Endometrium (tissue), 2 donors: Measurements from ENCODE around the gene AFG1L.
"Not testable (repeated sequence)": the region's sequence is repeated elsewhere in the genome, so short reads cannot be mapped to it uniquely, and the experiment has no call there.

Source experiments
- FAIRE-seq: peaks from 2 replicates; lab custom pipeline; 2012; peaks lifted over from hg19 to GRCh38; lab: Jason Lieb, UNC
- donor health status: control.
- donor health status: control.

AFG1L gene

DNA sequence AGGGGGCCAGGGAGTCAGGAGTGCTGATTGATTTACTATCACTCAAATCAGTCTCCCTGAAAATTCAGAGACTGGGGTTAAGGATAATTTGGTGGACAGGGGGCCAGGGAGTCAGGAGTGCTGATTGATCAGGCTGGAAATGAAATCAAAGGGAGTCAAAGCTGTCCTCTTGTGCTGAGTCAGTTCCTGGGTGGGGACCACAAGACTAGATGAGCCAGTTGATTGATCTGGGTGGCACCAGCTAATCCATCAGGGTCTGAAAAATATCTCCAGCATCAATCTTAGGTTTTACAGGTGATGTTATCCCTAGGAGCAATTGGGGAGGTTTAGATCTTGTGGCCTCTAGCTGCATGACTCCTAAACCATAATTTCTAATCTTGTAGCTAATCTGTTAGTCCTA is 6.1 kb upstream of the AFG1L start:
- no peak for FAIRE-seq

DNA sequence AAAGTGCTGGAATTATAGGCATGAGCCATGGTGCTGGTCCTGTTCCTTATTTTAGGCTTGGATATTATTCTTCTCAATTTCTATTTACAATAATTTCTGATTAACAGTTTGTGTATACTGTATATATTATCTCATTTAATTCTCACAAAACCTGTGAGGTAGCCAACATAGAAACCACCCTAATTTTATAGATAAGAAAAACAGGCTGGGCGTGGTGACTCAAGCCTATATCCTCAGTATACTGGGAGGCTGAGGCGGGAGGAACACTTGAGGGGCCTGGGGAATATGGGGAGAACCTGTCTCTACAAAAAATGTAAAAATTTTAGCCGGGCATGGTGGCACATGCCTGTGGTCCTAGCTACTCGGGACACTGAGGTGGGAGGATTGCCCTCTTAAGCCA is 3.8 kb upstream of the AFG1L start:
- FAIRE-seq, result no peak

DNA sequence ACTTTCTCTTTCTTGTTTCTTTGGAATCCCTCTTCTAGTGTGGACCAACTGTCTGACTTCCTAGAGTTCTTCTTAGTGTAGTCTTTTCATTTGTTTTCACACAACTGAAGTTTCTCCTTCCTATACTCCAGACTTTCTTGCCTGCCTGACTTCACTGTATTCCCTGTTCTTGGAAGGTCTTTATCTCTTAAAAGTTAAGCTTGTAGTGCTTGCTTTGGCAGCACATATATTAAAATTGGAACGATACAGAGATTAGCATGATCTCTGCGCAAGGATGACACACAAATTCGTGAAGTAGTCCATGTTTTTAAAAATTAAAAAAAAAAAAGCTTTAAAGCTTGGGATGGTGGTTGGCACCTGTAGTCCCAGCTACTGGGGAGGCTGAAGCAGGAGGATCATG is 2.3 kb upstream of the AFG1L start:
- FAIRE-seq, result not testable (repeated sequence)

DNA sequence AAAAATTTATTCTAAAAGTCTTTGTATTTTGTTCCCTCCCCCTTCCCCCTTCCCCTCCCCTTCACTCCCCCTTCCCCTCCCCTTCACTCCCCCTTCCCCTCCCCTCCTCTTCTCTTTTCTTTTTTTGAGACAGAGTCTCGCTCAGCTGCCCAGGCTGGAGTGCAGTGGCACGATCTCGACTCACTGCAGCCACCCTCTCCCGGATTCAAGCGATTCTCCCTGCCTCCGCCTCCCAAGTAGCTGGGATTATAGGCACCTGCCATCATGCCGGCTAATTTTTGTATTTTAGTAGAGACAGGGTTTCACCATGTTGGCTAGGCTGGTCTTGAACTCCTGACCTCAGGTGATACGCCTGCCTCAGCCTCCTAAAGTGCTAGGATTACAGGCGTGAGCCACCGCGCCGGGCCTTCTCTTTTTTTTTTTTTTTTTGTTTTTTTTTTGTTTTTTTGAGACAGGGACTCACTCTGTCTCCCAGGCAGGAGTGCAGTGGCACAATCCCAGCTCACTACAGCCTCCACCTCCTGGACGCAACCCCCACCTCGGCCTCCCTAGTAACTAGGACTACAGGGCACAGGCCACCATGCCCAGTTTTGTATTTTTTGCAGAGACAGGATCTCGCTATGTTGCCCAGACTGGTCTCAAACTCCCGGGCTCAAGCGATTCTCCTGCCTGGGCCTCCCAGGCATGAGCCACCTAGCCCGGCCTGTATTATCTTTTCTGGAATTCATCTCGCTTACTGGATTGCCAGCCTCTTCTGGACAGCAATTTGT is 1.1 kb upstream of the AFG1L start:
- FAIRE-seq, result no peak

DNA sequence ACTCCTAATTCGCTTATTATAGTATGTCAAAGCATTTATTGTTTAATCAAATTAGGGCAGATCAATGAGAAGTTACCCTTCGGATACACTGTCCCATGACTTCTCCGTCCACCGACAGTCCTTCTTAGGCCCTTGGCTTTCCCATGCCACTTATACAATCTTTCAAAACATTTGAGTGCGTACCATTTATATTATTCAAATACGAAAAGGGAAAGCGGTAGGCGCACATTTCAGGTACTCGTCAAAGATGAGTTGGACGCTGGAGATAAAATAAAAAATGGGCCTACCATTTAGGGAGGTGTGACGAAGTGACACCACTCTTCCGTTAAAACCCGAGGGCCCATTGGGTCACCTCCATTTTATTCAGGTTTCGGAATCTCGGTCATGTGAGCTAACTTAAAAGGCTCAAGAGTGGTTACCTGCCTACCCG is 542 bp upstream of the AFG1L start:
- no peak for FAIRE-seq

DNA sequence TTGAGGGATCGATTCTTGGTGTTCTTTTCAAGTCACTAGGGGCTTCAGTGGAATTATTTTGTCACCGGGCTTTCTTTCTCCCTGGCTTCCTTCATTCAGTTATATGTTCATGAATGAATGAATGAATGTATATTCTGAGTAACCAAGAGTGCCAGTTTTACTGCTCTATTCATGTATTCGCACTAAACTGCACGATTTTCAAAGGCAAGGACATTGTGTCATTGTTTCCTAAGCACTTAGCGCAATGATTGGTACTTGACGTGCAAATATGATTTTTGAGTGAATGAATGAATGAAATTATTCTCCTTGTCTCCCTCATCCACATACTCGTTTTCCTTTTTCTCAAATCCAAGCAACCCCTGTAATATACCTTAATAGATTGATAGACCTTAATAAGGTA is 822 bp downstream of the AFG1L start:
- no peak for FAIRE-seq

DNA sequence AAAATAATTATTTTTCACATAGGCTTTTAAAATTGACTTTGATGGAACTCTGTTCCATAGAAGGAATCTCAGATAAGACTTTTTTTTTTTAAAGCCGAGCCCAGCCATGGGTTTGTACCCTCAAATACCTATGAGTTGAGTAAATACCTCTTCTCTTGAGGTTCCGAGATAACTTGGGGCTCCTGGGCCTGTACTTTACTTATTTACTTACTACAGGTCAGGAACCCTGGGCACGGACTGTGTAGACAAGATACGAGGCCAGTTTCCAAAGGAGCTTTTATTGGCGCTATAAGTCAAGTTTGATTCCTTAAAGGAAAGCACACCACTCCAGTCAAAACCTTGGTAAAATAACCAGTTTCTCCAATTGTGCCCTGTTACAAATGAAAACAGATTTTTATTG is 7.5 kb downstream of the AFG1L start:
- FAIRE-seq, result no peak

DNA sequence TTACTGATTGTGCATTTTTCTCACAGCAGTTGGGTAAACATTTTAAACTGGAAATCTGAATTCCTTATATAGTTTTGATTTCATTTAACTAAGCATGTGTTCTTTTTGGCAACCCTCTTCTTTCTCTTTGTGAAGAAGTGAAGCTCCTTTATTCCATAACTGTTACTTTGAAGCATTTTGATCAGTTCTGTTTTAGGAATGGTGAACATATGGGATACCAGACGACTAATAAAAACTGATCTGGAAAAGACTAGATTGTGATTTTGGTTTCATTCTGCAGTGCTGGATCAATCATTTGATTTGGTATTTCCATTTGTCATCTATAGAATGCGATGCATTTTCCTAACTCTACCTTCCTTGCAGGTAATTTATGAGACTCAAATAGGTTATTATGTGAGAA is 9.8 kb downstream of the AFG1L start:
- no peak for FAIRE-seq

DNA sequence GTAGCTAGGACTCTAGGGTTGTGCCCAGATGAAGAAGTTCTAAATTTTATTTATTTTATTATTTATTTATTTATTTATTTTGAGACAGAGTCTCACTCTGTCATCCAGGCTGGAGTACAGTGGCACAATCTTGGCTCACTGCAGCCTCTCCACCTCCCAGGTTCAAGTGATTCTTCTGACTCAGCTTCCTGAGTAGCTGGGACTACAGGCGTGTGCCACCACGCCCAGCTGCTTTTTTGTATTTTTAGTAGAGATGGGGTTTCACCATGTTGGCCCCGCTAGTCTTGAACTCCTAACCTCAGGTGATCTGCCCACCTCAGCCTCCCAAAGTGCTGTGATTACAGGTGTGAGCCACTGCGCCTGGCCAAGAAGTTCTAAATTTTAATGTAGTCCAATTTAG is 13.8 kb downstream of the AFG1L start:
- FAIRE-seq, result not testable (repeated sequence)

DNA sequence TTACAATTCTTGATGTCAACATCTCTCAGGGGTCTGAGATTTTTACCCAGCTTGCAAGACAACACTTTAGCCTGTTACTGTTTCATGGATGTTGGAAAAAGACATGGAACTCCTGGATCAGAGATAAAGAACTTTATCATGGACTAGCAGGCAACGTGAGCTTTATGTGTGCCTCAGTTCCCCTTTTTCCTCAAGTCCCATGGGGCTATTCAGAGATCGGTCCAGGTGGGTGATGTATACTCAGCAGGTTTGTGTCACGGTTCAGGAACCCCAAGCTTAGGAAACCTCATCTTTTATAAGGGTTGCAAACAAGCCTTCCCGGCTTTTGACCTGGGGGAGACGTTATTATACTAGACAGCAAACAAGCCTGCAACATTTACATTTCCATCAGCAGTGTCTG is 15.0 kb downstream of the AFG1L start:
- FAIRE-seq, result no peak

DNA sequence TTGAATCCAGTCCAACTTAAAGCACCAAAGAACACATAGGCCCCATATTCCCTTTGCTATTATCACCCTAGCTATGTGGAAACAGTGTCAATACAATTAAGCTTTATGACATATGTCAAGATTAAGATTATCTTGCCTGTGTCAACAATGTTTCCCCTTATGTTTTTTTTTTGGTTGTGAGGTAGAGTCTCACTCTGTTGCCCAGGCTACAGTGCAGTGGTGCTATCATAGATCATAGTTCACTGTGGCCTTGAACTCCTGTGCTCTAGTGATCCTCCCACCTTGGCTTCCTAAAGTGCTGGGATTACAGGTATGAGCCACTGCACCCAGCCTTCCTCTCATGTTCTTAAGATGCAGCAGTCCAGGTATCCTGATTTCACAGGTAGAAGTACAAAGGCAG is 17.8 kb downstream of the AFG1L start:
- no peak for FAIRE-seq

DNA sequence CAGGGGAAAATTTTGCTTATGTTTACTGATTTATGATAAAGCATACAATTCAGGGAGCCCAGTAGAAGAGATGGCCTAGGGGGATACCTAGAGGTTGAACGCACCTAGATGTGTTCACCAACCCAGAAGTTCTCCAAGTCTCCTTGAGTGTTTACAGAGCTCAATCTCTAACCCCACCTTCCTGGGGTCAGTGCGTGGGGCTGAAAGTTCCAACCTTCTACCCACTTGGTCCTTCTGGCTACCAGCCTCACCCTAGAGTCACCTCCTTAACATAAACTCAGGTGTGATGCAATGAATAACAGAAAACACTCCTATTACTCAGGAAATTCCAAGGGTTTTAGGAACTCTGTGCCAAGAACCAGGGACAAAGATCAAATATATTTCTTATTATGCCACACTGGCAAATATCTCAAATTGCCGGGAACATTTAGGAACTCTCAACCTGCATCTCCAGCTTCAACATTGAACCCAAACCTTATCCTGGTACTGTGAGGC is 26.4 kb downstream of the AFG1L start:
- FAIRE-seq, result no peak

DNA sequence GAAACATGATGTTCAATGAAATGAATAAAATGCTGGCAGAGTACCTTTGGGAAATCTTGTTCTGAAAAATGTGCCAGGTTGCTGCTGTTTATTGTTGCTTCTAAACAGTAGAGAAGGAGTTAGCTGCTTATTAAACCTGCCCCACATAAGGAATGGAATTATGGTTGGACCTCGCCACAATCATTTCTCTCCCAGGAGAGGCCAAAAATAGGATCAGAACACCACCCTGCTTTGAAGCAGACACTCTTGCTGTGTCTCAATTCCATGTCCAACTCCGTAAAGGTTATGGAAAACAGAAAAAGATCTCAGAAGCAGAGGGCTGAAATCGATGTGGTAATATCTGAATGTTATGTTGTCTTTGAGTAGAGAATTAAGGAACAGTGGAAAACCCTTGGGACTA is 27.9 kb downstream of the AFG1L start:
- no peak for FAIRE-seq

DNA sequence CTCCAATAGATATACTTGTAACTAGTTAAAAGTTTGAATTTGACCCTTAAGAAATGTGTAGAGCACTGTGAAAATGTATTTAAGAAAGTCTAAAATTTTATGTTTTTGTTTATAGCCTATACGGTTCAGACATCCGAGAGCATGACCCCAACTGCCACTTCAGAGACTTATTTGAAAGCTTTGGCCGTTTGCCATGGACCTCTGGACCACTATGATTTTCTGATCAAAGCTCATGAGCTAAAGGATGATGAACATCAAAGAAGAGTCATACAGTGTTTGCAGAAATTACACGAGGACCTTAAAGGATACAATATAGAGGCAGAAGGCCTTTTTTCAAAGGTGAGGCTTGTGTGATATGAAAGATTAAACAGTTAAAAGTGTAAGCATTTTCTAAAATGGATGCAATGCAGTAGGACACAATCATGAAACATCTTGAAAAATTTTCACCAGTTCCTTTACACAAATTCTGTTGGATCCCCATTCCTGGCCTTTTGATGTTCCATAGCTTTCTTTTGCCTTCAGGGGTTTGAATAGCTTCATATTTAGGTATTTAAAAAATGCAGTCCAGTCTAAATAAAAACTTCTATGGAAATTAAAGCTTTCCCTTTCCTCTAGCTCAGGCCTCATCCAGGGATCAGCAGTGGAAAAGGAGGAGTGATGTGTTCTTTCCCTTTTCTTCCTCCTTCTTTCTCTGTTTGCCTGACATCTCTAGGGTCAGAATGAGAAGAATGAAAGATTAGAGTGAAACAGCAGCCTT is 29.0 kb downstream of the AFG1L start:
- FAIRE-seq, result no peak

DNA sequence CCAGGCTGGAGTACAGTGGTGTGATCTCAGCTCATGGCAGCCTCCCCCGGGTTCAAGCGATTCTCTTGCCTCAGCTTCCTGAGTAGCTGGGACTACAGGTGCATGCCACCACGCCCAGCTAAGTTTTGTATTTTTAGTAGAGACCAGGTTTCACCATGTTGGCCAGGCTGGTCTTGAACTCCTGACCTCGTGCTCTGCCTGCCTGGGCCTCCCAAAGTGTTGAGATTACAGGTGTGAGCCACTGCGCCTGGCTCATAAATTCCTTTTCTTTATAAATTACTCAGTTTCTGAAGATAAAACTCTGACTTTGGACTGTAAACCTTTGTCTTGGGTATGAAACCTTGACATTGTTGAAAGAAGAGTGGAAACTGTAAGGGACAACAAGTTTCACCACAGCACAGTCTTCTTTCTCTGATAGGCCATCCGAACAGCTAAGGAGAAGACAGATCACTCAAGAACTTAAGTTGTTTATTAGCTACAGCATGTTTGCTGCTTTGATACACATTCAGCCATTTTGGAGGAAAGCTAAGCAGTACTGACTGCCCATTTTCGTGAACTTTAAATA is 35.4 kb downstream of the AFG1L start:
- not testable (repeated sequence) for FAIRE-seq

DNA sequence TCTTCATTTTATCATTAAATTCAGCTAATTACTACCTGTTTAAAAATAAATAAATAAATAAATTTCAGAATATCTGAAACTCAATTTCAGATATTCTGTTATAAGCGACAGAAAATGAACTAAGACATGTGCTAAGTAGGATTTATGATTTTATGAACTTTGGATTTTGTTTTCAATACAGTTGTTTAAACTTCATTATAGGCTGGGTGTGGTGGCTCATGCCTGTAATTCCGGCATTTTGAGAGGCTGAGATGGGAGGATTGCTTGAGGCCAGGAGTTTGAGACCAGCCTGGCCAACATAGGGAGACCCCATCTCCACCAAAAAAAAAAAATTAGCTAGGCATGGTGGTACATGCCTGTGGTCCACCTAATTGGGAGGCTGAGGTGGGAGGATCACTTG is 36.0 kb downstream of the AFG1L start:
- FAIRE-seq, result no peak

DNA sequence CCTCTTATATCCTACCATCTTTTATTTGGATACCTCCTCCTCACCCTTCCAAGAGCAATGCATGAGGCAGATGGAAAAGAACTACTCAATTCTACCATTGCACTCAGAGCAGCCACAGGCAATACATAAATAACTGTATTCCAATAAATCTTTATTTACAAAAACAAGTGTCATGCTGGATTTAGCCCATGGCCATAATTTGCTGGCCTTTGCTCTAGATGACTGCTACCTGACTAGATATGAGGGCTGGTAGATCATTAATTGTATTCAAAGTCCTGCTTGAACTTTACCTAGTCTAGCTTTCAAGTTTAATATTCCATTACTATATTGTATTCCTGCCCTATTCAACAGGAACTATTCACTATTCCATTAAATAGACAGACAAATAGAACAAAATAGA is 37.1 kb downstream of the AFG1L start:
- no peak for FAIRE-seq

DNA sequence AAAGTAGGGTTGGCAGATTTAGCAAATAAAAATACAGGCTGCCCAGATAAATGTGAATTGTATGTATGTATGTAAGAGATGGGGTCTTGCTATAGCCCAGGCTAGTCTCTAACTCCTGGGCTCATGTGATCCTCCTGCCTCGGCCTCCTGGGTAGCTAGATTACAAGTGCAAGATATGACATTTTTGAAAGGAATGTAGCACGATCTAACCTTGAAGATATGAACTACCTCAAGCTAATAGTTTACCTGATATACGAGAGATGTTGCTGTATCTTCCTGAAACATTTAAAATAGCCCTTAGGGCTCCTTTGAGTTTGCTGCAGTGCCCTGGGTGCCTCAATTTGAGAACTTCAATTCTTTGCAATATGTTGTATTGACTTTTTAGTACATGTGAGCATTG is 42.1 kb downstream of the AFG1L start:
- FAIRE-seq, result no peak

DNA sequence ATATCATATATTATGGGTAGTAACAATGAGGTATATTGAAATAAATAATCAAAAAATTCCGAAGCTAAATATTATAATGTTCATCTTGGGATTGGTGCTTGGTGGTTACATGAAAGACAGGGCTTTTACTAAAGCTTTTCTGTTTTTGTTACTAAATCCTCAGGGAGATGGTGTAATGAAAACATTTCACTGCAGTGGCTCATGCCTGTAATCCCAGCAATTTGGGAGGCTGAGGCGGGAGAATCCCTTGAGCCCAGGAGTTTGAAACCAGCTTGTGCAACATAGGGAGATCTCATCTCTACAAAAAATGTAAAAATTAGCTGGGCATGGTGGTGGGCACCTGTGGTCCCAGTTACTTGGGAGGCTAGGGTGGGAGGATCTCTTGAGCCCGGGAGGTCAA is 42.9 kb downstream of the AFG1L start:
- no peak for FAIRE-seq

DNA sequence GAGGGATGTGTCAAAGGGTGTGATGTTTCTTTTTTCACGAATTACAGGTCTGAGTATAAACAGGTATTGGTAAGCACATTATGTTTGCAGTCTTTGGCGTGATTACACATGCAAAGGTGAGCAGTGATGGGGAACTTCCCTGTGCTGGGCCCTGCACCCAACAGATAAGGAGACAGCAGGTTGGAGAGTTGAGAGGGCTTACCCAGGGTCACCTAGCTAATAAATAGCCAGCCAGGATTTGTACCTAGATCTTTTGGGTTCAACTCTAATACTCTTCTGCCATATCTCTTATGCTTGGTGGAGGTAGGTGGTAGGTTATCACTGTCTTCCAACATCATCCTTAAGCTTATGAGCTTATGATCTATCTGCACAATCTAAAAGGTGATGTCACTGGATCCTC is 46.5 kb downstream of the AFG1L start:
- FAIRE-seq, result no peak

DNA sequence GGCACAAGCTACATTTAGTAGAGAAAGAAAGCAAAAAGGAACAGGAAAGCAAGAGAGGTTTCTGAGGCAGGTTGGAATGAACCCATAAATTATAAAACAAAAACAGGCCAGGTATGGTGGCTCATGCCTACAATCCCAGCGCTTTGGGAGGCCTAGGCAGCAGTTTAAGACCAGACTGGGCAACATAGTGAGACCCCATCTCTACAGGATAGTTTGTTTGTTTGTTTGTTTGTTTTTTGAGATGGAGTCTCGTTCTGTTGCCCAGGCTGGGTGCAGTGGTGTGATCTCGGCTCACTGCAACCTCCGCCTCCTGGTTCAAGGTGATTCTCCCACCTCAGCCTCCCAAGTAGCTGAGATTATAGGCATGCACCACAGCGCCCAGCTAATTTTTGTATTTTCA is 49.0 kb downstream of the AFG1L start:
- no peak for FAIRE-seq

DNA sequence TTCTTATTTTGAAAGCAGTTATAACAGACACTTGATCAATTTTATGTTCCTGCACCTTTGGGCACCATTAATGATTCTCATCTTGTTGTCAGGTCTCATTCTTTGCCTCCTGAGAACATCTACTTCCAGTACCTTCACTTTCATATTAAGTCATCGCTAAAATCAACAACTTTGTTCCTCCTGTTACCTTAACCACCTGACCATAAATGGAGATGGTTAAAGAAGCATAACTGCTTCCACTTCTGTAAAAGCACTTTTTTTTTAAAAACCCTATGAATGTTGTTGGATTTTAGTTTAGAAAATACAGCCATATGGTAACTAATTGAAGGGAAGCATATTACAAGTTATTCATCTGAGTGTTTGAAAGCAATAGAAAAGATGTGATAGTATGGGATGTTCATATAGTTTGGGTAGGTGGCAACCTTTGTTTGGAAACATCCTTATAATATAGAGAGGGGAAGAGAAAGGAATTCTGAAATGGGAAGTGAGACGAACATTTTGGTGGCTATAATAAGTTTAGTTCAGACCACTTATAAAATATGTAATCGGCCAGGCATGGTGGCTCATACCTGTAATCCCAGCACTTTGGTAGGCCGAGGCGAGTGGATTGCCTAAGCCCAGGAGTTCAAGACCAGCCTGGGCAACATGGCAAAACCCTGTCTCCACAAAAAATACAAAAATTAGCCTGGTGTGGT is 53.9 kb downstream of the AFG1L start:
- no peak for FAIRE-seq

DNA sequence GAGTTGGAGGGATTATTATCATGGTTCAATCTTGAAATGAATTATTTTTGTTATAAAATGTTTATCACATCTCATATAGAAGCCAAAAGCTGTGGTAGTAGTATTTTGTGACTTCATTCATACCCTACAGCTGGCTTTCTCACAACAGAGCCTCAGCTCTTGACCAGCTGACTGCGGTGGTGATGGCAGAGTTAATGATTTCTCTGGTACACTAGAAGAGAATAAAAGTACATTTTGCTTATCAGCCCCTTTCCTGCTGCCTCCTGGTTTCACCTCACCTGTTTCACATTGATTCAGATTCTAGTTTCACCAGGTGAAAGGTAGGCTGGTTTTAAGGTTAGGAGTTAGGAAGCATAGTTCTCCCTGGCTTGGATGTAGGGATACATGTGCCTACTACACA is 55.7 kb downstream of the AFG1L start:
- FAIRE-seq, result no peak
